Chondrocyte (in vitro differentiated cells): ENCODE measurements around the gene DGKI. TPM values are rescaled to one million over a fixed set of nuclear protein-coding genes. Genes with fewer than 3 reads are reported as not detected.

Experiments used
- DNase-seq: peaks from one replicate; pipeline ENCODE4 v3.0.0; 2021; ENCODE audit warnings: mixed read lengths, low spot score
- H3K27ac Mint-ChIP-seq: one replicate; pipeline ENCODE4 v1.8.0; 2021; ENCODE audit warnings: mild to moderate bottlenecking, moderate library complexity, mixed read lengths; ENCODE audit not compliant: unreplicated experiment
- H3K27me3 Mint-ChIP-seq: 2 replicates; pipeline ENCODE4 v1.8.0; 2021; ENCODE audit warnings: low read depth, mixed read lengths
- H3K36me3 Mint-ChIP-seq: 2 replicates; pipeline ENCODE4 v1.8.0; 2021; ENCODE audit warnings: low read depth, mixed read lengths
- H3K4me1 Mint-ChIP-seq: 2 replicates; pipeline ENCODE4 v1.8.0; 2021; ENCODE audit warnings: low read depth, mild to moderate bottlenecking, mixed read lengths
- H3K4me3 Mint-ChIP-seq: one replicate; pipeline ENCODE4 v1.8.0; 2021; ENCODE audit warnings: mild to moderate bottlenecking, moderate library complexity, mixed read lengths; ENCODE audit not compliant: unreplicated experiment
- H3K9me3 Mint-ChIP-seq: 2 replicates; pipeline ENCODE4 v1.8.0; 2021; ENCODE audit warnings: low read depth, mixed read lengths
- total RNA-seq: library from RNA; stranded (reverse); gene quantifications from 3 replicates; pipeline ENCODE4 v1.2.1, GENCODE V29; 2021
- TF ChIP-seq, protein P1 (sequence below): fragments of 200-600 bp; sonication (generic); IDR thresholded peaks from 2 replicates; pipeline ENCODE4 v1.5.0; 2021; ENCODE audit warnings: antibody characterized with exemption, mild to moderate bottlenecking, moderate library complexity

DGKI gene
- total RNA-seq, 1 donor from 2014 or later = 15.3 TPM

DNA sequence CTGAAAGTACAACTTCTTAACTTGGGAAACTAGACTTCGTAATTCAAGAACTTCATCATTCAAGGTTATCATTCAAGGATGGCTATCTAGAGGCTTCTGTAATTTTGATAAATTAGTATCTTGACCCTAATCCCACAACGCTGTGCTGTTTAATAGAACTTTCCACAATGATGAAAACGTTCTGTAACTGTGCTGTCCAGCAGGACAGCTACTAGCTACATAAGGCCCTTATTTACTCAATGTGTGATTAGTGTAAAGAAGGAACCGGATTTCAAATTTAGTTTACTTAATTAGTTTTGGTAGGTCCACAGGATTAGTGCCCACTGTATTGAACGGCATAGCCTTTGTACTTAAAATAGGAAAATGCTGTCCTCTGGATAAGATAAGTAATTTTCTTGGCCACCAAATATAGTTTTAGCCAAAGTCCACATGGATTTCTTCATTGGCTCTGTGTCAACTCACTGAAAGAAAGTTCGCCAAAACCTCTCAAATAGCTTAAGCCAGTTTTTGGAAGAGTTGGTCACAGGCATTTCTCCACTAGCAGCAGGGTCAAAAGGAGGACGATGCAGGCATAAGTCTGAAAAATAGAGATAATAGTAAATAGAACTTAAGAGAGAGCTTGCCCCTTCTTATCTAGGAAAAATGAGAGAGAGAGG is 17.3 kb downstream of the DGKI start:
- DNase-seq = no peak
- H3K27ac Mint-ChIP-seq = no peak overlapping the region
- TF ChIP-seq, protein P1, sequence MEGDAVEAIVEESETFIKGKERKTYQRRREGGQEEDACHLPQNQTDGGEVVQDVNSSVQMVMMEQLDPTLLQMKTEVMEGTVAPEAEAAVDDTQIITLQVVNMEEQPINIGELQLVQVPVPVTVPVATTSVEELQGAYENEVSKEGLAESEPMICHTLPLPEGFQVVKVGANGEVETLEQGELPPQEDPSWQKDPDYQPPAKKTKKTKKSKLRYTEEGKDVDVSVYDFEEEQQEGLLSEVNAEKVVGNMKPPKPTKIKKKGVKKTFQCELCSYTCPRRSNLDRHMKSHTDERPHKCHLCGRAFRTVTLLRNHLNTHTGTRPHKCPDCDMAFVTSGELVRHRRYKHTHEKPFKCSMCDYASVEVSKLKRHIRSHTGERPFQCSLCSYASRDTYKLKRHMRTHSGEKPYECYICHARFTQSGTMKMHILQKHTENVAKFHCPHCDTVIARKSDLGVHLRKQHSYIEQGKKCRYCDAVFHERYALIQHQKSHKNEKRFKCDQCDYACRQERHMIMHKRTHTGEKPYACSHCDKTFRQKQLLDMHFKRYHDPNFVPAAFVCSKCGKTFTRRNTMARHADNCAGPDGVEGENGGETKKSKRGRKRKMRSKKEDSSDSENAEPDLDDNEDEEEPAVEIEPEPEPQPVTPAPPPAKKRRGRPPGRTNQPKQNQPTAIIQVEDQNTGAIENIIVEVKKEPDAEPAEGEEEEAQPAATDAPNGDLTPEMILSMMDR = no peak
- no peaks in the 10 kb centered on the region for H3K27me3 Mint-ChIP-seq
- H3K9me3 Mint-ChIP-seq = peaks cover 13% of the 10 kb centered on the region
- H3K4me1 Mint-ChIP-seq = peaks cover 24% of the 10 kb centered on the region
- peaks cover 36% of the 10 kb centered on the region for H3K36me3 Mint-ChIP-seq
- no peak overlapping the region for H3K4me3 Mint-ChIP-seq

DNA sequence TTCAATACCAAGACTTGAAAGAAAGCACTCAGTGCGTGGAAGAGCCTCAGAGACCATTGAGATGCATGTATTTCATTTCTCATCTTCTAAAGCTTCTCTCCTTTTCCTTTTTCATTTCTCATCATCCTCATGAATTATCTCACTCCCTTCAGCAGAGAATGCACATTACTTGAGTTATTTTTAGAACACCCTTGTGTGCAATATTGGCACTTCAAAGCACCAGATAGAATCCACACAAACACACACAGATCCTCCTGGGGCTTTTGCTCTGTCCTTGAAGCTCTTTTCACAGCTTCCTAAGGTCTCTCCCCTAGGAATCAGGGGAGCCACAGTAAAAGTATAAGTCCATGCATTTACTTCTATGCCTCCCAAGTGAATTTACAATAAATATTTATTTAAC is 18.3 kb downstream of the DGKI start:
- Mint-ChIP-seq H3K4me3 (no peak overlapping the region), H3K36me3 (peaks cover 32% of the 10 kb centered on the region), H3K9me3 (peaks cover 12% of the 10 kb centered on the region), H3K4me1 (peaks cover 25% of the 10 kb centered on the region), H3K27ac (peak overlapping the region; percentile 19), H3K27me3 (no peaks in the 10 kb centered on the region)
- TF ChIP-seq, protein P1 = no peak
- no peak for DNase-seq

DNA sequence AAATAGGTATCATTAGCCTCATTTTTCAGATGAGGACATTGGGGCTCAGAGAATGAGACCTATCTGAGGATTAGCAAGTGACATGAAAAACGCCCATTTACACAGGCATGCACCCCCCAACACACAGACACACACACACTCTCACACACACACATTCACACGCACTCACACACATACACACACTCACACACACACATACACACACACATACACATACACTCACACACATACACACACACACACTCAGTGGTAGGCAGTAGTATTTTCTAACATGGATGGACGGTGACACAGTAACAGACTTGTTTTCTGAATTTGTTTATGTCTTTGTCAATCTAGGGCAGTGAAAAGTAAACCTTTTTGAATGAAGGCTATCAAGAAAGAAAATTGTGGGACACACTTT is 21.3 kb downstream of the DGKI start:
- no peaks in the 10 kb centered on the region for H3K9me3 Mint-ChIP-seq
- H3K27me3 Mint-ChIP-seq = no peaks in the 10 kb centered on the region
- DNase-seq = no peak
- TF ChIP-seq, protein P1 = no peak
- peaks cover 45% of the 10 kb centered on the region for H3K4me1 Mint-ChIP-seq
- H3K27ac Mint-ChIP-seq = no peak overlapping the region
- peaks cover 15% of the 10 kb centered on the region for H3K36me3 Mint-ChIP-seq
- no peak overlapping the region for H3K4me3 Mint-ChIP-seq

DNA sequence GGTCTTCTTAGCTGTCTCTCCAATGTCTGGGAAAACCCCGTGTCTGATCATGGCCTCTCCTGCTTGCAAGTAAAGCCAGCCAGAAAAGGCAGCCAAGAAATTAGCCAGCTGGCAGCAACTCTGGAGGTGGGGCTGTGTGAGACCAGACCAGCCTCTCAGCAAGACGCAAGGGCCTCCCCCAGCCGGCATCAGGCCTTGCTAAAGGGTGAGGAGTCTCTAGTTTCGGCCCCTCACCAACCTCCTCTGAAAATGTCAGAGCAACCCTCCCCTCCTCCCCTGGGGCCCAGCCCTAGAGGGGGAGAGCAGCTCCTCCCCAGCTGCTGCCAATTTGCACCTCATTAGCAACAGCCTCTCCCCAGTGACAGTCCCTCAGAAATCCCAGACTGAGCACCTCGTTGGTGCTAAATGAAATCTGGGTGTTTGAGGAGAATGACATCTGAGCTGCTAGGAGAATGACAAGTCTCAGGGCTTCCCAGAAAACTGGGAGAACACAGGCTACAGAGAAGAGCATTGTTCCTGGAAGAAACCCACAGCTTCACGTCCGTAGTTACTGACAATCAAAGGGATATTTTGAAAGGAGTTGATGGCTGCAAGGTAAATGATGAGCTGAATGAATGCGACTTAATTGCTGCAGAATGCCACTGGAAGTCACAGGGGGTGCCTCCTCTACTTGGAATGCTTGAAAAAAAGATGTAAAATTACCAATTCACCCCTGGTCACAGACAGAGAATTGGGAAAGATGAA is 25.9 kb downstream of the DGKI start:
- peaks cover 11% of the 10 kb centered on the region for H3K36me3 Mint-ChIP-seq
- no peaks in the 10 kb centered on the region for H3K9me3 Mint-ChIP-seq
- peak overlapping the region; percentile 31 for H3K4me3 Mint-ChIP-seq
- peak overlapping the region; percentile 78 for H3K27ac Mint-ChIP-seq
- peak; percentile 82 for DNase-seq
- no peaks in the 10 kb centered on the region for H3K27me3 Mint-ChIP-seq
- TF ChIP-seq, protein P1 = no peak
- peaks cover 64% of the 10 kb centered on the region for H3K4me1 Mint-ChIP-seq

GRCh38 chr7:137820156-137820555 is 26.6 kb downstream of the DGKI start:
- H3K4me3 Mint-ChIP-seq = no peak overlapping the region
- DNase-seq = no peak

More at GRCh38 chr7:137820156-137820555, 26.6 kb downstream of the DGKI start:
- Mint-ChIP-seq H3K27me3 (no peaks in the 10 kb centered on the region), H3K27ac (peak overlapping the region; percentile 78), H3K9me3 (no peaks in the 10 kb centered on the region), H3K36me3 (peaks cover 9% of the 10 kb centered on the region), H3K4me1 (peaks cover 64% of the 10 kb centered on the region)
- TF ChIP-seq, protein P1 = no peak
